ENCODE data around the gene CDCA7. TPM values are rescaled to one million over a fixed set of nuclear protein-coding genes. Genes with fewer than 3 reads are reported as not detected.
"Not testable (repeated sequence)": the region's sequence is repeated elsewhere in the genome, so short reads cannot be mapped to it uniquely, and the experiment has no call there.

The CDCA7 gene
- total RNA-seq, 1 donor from 2014 or later, result 5.6 TPM

- no peak for TF ChIP-seq CTCF (IDR thresholded peaks at IDR 0.05; ENCODE audit: insufficient read depth, low read length, poor library complexity, severe bottlenecking)
- DNase-seq (ENCODE audit: low read depth), result no peak
- Histone ChIP-seq H3K27me3 (ENCODE audit: control insufficient read depth, insufficient read depth, low read length) (no peaks in the 10 kb centered on the region), H3K4me3 (ENCODE audit: low read depth, low read length) (no peak overlapping the region), H3K36me3 (ENCODE audit: control insufficient read depth, insufficient read depth, low read length) (no peaks in the 10 kb centered on the region)
These were observed 27.9 kb upstream of the CDCA7 start for GRCh38 chr2:173326806-173327205.

GRCh38 chr2:173327421-173327820, 27.3 kb upstream of the CDCA7 start:
- DNase-seq (ENCODE audit: low read depth), result no peak
- H3K27me3 ChIP-seq (ENCODE audit: control insufficient read depth, insufficient read depth, low read length), result no peaks in the 10 kb centered on the region
- H3K4me3 ChIP-seq (ENCODE audit: low read depth, low read length), result no peak overlapping the region
- no peaks in the 10 kb centered on the region for H3K36me3 ChIP-seq (ENCODE audit: control insufficient read depth, insufficient read depth, low read length)
- no peak for TF ChIP-seq CTCF (IDR thresholded peaks at IDR 0.05; ENCODE audit: insufficient read depth, low read length, poor library complexity, severe bottlenecking)

- not testable (repeated sequence) for H3K27me3 ChIP-seq (ENCODE audit: control insufficient read depth, insufficient read depth, low read length)
These were observed 21.7 kb upstream of the CDCA7 start for GRCh38 chr2:173333003-173333402.

GRCh38 chr2:173339807-173340206, 14.9 kb upstream of the CDCA7 start:
- no peak for TF ChIP-seq CTCF (IDR thresholded peaks at IDR 0.05; ENCODE audit: insufficient read depth, low read length, poor library complexity, severe bottlenecking)

More at GRCh38 chr2:173333003-173333402, 21.7 kb upstream of the CDCA7 start:
- DNase-seq (ENCODE audit: low read depth); H3K4me3 ChIP-seq (ENCODE audit: low read depth, low read length); H3K36me3 ChIP-seq (ENCODE audit: control insufficient read depth, insufficient read depth, low read length): not testable (repeated sequence)

GRCh38 chr2:173343921-173344320, 10.8 kb upstream of the CDCA7 start:
- DNase-seq (ENCODE audit: low read depth), result no peak
- no peak for TF ChIP-seq CTCF (IDR thresholded peaks at IDR 0.05; ENCODE audit: insufficient read depth, low read length, poor library complexity, severe bottlenecking)
- Histone ChIP-seq H3K27me3 (ENCODE audit: control insufficient read depth, insufficient read depth, low read length) (no peaks in the 10 kb centered on the region), H3K36me3 (ENCODE audit: control insufficient read depth, insufficient read depth, low read length) (no peaks in the 10 kb centered on the region), H3K4me3 (ENCODE audit: low read depth, low read length) (no peak overlapping the region)

More at GRCh38 chr2:173339807-173340206, 14.9 kb upstream of the CDCA7 start:
- Histone ChIP-seq H3K27me3 (ENCODE audit: control insufficient read depth, insufficient read depth, low read length) (no peaks in the 10 kb centered on the region), H3K4me3 (ENCODE audit: low read depth, low read length) (no peak overlapping the region), H3K36me3 (ENCODE audit: control insufficient read depth, insufficient read depth, low read length) (no peaks in the 10 kb centered on the region)
- DNase-seq (ENCODE audit: low read depth), result no peak

GRCh38 chr2:173346035-173346434, 8.6 kb upstream of the CDCA7 start:
- no peak overlapping the region for H3K4me3 ChIP-seq (ENCODE audit: low read depth, low read length)
- no peaks in the 10 kb centered on the region for H3K27me3 ChIP-seq (ENCODE audit: control insufficient read depth, insufficient read depth, low read length)
- H3K36me3 ChIP-seq (ENCODE audit: control insufficient read depth, insufficient read depth, low read length), result no peaks in the 10 kb centered on the region
- no peak for DNase-seq (ENCODE audit: low read depth)
- no peak for TF ChIP-seq CTCF (IDR thresholded peaks at IDR 0.05; ENCODE audit: insufficient read depth, low read length, poor library complexity, severe bottlenecking)
